PC-3 (cell line): ENCODE data around the gene RASSF4.

Source experiments
- EZH2 ChIP-seq: fragments of 300-600 bp; sonication (generic); IDR thresholded peaks from one replicate; pipeline ENCODE4 v1.6.1; 2017; ENCODE audit warnings: antibody characterized with exemption, mild to moderate bottlenecking, low read length; ENCODE audit not compliant: unreplicated experiment
- EZH2phosphoT487 ChIP-seq: fragments of 300-600 bp; sonication (generic); IDR thresholded peaks from 2 replicates; pipeline ENCODE4 v1.6.1; 2018; ENCODE audit warnings: mild to moderate bottlenecking, antibody characterized with exemption, low read length, borderline replicate concordance
- TF ChIP-seq, protein P1 (sequence below): fragments of 300-600 bp; sonication (generic); conservative IDR thresholded peaks from 2 replicates; pipeline ENCODE4 v1.5.1; 2017; ENCODE audit warnings: antibody characterized with exemption, low read depth, mild to moderate bottlenecking, low read length

DNA sequence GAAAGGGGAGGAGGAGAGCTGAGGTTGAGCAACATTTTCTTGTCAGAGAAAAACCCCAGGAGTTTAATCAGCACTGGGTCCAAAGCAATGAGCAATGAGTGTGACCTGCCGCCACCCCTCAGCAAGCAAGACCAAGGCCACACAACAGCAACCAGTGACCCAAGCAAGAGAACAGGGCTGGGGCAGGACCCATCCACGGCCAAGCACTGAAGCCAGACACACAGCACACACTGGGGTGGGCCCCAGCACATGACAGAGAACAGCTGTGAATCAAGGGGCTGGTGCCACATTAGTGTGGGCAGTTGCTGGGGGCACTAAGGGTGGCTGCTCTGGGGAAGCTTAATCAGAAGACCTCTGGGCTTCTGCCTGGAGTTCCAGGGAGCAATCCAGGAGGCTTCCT, 32.2 kb upstream of the RASSF4 start:
- TF ChIP-seq EZH2, result no peak
- TF ChIP-seq, protein P1, sequence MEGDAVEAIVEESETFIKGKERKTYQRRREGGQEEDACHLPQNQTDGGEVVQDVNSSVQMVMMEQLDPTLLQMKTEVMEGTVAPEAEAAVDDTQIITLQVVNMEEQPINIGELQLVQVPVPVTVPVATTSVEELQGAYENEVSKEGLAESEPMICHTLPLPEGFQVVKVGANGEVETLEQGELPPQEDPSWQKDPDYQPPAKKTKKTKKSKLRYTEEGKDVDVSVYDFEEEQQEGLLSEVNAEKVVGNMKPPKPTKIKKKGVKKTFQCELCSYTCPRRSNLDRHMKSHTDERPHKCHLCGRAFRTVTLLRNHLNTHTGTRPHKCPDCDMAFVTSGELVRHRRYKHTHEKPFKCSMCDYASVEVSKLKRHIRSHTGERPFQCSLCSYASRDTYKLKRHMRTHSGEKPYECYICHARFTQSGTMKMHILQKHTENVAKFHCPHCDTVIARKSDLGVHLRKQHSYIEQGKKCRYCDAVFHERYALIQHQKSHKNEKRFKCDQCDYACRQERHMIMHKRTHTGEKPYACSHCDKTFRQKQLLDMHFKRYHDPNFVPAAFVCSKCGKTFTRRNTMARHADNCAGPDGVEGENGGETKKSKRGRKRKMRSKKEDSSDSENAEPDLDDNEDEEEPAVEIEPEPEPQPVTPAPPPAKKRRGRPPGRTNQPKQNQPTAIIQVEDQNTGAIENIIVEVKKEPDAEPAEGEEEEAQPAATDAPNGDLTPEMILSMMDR, result no peak
- TF ChIP-seq EZH2phosphoT487, result no peak
